ENCODE results near the gene EXOC3.

DNA sequence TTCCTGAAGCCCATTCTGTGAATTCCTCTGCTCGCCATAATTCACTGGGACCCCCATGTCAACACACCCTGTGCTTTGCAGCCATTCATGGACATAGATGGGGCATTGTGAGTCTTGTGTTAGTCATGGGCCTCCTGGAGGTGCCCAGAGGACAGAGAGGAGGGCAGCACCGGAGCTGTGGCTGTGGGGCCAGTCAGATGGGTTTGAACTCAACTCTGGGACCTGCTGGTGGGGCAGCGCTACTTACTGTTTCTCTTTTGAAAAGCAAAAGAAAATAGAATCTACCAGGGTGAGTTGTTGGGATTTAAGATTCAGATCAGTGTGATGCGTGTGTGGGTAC lies 11.3 kb upstream of the EXOC3 start:
- TF ChIP-seq CTCF (IDR thresholded peaks at IDR 0.05), result no peak
- TF ChIP-seq POLR2A (IDR thresholded peaks at IDR 0.05), result no peak
